ENCODE results near the gene SPPL3. TPM values are rescaled to one million over a fixed set of nuclear protein-coding genes. Genes with fewer than 3 reads are reported as not detected.

The SPPL3 gene
- total RNA-seq, 1 experiment from 2014 or later: 32.5 TPM

- TF ChIP-seq IRF1 (CRISPR knock-in tag; IDR thresholded peaks at IDR 0.05): no peak
Measured at GRCh38 chr12:120916561-120916960, 12.4 kb upstream of the SPPL3 start (continued).

- POLR2A ChIA-PET: no interaction called here
- Mint-ChIP-seq H3K27me3 (ENCODE audit: low read depth) (no peaks in the 10 kb centered on the region), H3K4me1 (no peaks in the 10 kb centered on the region), H3K36me3 (no peaks in the 10 kb centered on the region), H3K4me3 (no peak overlapping the region), H3K9me3 (peaks cover 16% of the 10 kb centered on the region), H3K27ac (peak overlapping the region; percentile 57; the same call in 1 of the 2 replicates)
- DNase-seq (ENCODE audit: low spot score) (no peak), ATAC-seq (no peak)
- CTCF ChIA-PET: interaction anchor here (1.0 kb wide), 1 partner anchor 29 kb away, joined by 3 read pairs; no protein-coding TSS in a partner anchor
- TF ChIP-seq, protein P1, sequence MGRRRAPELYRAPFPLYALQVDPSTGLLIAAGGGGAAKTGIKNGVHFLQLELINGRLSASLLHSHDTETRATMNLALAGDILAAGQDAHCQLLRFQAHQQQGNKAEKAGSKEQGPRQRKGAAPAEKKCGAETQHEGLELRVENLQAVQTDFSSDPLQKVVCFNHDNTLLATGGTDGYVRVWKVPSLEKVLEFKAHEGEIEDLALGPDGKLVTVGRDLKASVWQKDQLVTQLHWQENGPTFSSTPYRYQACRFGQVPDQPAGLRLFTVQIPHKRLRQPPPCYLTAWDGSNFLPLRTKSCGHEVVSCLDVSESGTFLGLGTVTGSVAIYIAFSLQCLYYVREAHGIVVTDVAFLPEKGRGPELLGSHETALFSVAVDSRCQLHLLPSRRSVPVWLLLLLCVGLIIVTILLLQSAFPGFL (CRISPR knock-in tag; IDR thresholded peaks at IDR 0.05; ENCODE audit: borderline replicate concordance): no peak
- TF ChIP-seq ZNF671 (CRISPR knock-in tag; IDR thresholded peaks at IDR 0.05) (no peak), ZNF121 (CRISPR knock-in tag; IDR thresholded peaks at IDR 0.05) (no peak), ZNF232 (CRISPR knock-in tag; IDR thresholded peaks at IDR 0.05) (no peak), CBFB (CRISPR knock-in tag; IDR thresholded peaks at IDR 0.05; ENCODE audit: low read depth) (no peak)
- TF ChIP-seq, protein P2, sequence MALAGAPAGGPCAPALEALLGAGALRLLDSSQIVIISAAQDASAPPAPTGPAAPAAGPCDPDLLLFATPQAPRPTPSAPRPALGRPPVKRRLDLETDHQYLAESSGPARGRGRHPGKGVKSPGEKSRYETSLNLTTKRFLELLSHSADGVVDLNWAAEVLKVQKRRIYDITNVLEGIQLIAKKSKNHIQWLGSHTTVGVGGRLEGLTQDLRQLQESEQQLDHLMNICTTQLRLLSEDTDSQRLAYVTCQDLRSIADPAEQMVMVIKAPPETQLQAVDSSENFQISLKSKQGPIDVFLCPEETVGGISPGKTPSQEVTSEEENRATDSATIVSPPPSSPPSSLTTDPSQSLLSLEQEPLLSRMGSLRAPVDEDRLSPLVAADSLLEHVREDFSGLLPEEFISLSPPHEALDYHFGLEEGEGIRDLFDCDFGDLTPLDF (CRISPR knock-in tag; IDR thresholded peaks at IDR 0.05): no peak
Measured at GRCh38 chr12:120914794-120915193, 10.6 kb upstream of the SPPL3 start.

- ATAC-seq (no peak), DNase-seq (ENCODE audit: low spot score) (no peak)
- H3K4me3 Mint-ChIP-seq: no peak overlapping the region
- POLR2A ChIA-PET: no interaction called here
- no peaks in the 10 kb centered on the region for H3K9me3 Mint-ChIP-seq
- H3K27ac Mint-ChIP-seq: no peak overlapping the region
- no peaks in the 10 kb centered on the region for H3K36me3 Mint-ChIP-seq
- no peaks in the 10 kb centered on the region for H3K27me3 Mint-ChIP-seq (ENCODE audit: low read depth)
- peaks cover 3% of the 10 kb centered on the region for H3K4me1 Mint-ChIP-seq
- CTCF ChIA-PET: interaction anchor here (0.7 kb wide), 2 partner anchors 73 to 104 kb away, joined by 3 read pairs; no protein-coding TSS in a partner anchor
- TF ChIP-seq ATF3 (CRISPR knock-in tag; conservative IDR thresholded peaks at IDR 0.05) (no peak), MLX (CRISPR knock-in tag; IDR thresholded peaks at IDR 0.05) (no peak), FOXK1 (CRISPR knock-in tag; IDR thresholded peaks at IDR 0.05) (no peak), RORB (CRISPR knock-in tag; IDR thresholded peaks at IDR 0.05) (no peak), ZNF396 (CRISPR knock-in tag; IDR thresholded peaks at IDR 0.05; ENCODE audit: borderline replicate concordance) (no peak)
- TF ChIP-seq, protein P2 (CRISPR knock-in tag; IDR thresholded peaks at IDR 0.05): no peak
- TF ChIP-seq, protein P3, sequence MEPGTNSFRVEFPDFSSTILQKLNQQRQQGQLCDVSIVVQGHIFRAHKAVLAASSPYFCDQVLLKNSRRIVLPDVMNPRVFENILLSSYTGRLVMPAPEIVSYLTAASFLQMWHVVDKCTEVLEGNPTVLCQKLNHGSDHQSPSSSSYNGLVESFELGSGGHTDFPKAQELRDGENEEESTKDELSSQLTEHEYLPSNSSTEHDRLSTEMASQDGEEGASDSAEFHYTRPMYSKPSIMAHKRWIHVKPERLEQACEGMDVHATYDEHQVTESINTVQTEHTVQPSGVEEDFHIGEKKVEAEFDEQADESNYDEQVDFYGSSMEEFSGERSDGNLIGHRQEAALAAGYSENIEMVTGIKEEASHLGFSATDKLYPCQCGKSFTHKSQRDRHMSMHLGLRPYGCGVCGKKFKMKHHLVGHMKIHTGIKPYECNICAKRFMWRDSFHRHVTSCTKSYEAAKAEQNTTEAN (CRISPR knock-in tag; IDR thresholded peaks at IDR 0.05): no peak
- TF ChIP-seq, protein P4, sequence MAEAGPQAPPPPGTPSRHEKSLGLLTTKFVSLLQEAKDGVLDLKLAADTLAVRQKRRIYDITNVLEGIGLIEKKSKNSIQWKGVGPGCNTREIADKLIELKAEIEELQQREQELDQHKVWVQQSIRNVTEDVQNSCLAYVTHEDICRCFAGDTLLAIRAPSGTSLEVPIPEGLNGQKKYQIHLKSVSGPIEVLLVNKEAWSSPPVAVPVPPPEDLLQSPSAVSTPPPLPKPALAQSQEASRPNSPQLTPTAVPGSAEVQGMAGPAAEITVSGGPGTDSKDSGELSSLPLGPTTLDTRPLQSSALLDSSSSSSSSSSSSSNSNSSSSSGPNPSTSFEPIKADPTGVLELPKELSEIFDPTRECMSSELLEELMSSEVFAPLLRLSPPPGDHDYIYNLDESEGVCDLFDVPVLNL (CRISPR knock-in tag; IDR thresholded peaks at IDR 0.05; ENCODE audit: borderline replicate concordance, low read depth): no peak
- TF ChIP-seq, protein P5, sequence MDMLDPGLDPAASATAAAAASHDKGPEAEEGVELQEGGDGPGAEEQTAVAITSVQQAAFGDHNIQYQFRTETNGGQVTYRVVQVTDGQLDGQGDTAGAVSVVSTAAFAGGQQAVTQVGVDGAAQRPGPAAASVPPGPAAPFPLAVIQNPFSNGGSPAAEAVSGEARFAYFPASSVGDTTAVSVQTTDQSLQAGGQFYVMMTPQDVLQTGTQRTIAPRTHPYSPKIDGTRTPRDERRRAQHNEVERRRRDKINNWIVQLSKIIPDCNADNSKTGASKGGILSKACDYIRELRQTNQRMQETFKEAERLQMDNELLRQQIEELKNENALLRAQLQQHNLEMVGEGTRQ (CRISPR knock-in tag; IDR thresholded peaks at IDR 0.05): no peak
- TF ChIP-seq, protein P6, sequence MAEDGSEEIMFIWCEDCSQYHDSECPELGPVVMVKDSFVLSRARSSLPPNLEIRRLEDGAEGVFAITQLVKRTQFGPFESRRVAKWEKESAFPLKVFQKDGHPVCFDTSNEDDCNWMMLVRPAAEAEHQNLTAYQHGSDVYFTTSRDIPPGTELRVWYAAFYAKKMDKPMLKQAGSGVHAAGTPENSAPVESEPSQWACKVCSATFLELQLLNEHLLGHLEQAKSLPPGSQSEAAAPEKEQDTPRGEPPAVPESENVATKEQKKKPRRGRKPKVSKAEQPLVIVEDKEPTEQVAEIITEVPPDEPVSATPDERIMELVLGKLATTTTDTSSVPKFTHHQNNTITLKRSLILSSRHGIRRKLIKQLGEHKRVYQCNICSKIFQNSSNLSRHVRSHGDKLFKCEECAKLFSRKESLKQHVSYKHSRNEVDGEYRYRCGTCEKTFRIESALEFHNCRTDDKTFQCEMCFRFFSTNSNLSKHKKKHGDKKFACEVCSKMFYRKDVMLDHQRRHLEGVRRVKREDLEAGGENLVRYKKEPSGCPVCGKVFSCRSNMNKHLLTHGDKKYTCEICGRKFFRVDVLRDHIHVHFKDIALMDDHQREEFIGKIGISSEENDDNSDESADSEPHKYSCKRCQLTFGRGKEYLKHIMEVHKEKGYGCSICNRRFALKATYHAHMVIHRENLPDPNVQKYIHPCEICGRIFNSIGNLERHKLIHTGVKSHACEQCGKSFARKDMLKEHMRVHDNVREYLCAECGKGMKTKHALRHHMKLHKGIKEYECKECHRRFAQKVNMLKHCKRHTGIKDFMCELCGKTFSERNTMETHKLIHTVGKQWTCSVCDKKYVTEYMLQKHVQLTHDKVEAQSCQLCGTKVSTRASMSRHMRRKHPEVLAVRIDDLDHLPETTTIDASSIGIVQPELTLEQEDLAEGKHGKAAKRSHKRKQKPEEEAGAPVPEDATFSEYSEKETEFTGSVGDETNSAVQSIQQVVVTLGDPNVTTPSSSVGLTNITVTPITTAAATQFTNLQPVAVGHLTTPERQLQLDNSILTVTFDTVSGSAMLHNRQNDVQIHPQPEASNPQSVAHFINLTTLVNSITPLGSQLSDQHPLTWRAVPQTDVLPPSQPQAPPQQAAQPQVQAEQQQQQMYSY (CRISPR knock-in tag; IDR thresholded peaks at IDR 0.05): no peak
Measured at GRCh38 chr12:120909633-120910298, 5.6 kb upstream of the SPPL3 start.
